ENCODE measurements around the gene PBX4. TPM values are rescaled to one million over a fixed set of nuclear protein-coding genes. Genes with fewer than 3 reads are reported as not detected.

The PBX4 gene
- total and polyA plus RNA-seq, 10 of the 15 experiments (the other 5 are each of a cell fraction or from before 2014, with no cell fraction given) = 0.18 to 17.3 (median 4.2) TPM

DNA sequence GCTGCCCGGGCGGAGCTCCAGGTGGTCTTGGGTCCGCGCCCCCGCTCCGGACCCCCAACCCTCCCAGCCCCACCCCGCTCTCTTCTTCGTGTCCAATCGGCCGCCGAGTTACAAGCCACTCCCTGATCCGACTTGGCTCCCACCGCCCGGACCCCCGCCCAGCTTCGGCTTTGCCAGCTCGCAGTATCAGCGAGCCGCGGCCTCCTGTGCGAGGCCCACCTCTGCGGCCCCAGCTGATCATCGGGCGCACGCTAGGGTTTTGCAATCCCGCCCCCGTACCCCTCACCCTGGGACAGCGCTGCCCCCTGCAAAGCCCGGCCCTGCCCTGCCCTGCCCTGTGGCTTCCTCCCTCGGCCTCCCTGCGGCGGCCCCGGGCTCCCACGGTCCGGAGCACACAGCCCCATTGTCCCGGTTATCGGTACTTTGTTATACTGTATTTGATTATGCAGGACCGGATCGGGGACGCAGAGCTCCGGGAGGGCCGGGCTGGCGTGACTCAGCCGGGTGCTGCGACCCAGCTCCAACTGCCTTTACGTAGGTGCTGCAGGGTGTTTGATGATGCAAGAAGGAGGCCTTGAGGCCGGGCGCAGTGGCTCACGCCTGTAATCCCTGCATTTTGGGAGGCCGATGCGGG, 10.1 kb upstream of the PBX4 start (continued):
- no peak for TF ChIP-seq EZH2 (IDR thresholded peaks at IDR 0.05; ENCODE audit: borderline replicate concordance, control insufficient read depth, low read depth, low read length)
- TF ChIP-seq IKZF1 (conservative IDR thresholded peaks at IDR 0.05) = no peak
- TF ChIP-seq CHD2 (IDR thresholded peaks at IDR 0.05; ENCODE audit: borderline replicate concordance, low read depth, low read length) = no peak

DNA sequence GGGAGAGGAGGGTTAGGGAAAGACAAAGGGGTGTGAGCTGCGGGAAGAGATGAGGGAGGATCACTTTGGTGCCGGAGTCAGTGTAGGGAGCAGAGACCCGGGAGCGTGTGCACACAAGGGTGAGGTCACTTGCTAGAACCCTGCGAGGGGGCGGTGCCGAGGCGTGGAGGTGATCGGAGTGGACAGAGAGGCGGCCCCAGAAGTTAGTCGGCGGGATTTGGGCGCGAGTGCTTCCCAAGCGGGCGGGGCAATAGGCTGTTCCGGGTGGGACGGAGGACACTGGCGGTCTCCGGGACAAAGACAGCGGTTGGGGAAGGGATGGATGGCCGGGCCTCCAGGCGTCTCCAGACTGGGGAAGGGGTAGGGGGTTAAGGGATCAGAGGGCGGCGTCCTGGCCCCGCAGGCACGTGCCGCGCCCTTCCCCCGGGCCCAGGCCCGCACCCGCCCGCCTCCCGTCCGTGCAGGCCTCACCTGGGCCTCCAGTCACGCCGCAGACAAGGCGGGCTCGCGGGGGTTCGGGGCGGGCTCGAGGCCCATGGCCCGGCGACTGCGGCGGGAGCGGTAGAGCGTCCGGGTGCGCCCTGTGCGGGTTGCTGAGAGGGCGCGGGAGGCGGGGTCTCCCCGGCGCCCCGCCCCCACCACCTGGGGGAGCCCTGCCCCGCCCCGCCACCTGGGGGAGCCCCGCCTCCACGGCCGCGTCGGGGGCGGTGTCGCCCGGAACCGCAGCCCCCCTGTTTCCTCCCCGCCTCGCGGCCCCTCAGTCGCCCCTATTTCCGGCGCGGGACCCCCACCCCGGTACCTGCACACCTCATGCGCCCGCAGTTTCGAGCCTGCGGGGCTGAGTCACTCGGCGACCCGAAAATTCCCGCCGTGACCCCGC, 9.4 kb upstream of the PBX4 start, which contains the start of gene LPAR2:
TSS of gene LPAR2 (minus strand) at position 600 of the 880 bp plus-strand sequence. CDS start 945 bp downstream, outside the sequence.
- Histone ChIP-seq H3K27ac (ENCODE audit: control insufficient read depth, insufficient read depth) (peak within 1 kb of the TSS; percentile 58), H3K9me3 (replicated peaks; ENCODE audit: control insufficient read depth, insufficient read depth, low read length) (no peaks in the 10 kb centered on the region), H3K4me3 (peak within 1 kb of the TSS; percentile 76), H4K20me1 (ENCODE audit: control insufficient read depth, insufficient read depth) (no peaks in the 10 kb centered on the region), H3K36me3 (ENCODE audit: control insufficient read depth in 2 of 2, insufficient read depth in 2 of 2, low read length in 1 of 2) (peaks cover 0 to 12% of the 10 kb centered on the region in 2 experiments; a peak in 3 of 4 replicates), H3K27me3 (replicated peaks in 1 of 2; ENCODE audit: control insufficient read depth in 2 of 2, insufficient read depth in 2 of 2, low read length in 1 of 2) (no peaks in the 10 kb centered on the region), H3K9ac (ENCODE audit: control insufficient read depth, insufficient read depth, low read length) (peak within 1 kb of the TSS; percentile 52), H3K4me2 (ENCODE audit: control insufficient read depth, insufficient read depth) (peak within 1 kb of the TSS; percentile 82), H2AFZ (ENCODE audit: control insufficient read depth, low read depth, low read length) (peak within 1 kb of the TSS; percentile 46), H3K79me2 (ENCODE audit: control insufficient read depth, insufficient read depth, low read length) (no peaks in the 10 kb centered on the region), H3K4me1 (ENCODE audit: control insufficient read depth, insufficient read depth, low read length) (0 out of 2 replicates have a peak, but pooled peaks cover 5% of the 10 kb centered on the region)
- no peak for FAIRE-seq
- peak; percentile 86 for ATAC-seq
- no TSS peak for BruUV-seq (replicated peaks)
- WGBS (ENCODE audit: insufficient coverage, insufficient replicate concordance, low lambda C conversion rate, missing lambda C conversion rate) = 1% methylated on average over 48 of the region's 87 CpGs
- ChIA-PET RAD21 (ENCODE audit: unreplicated experiment) (interaction anchor here (0.8 to 1.9 kb wide), 3 partner anchors 11 to 96 kb away, joined by 3 to 5 read pairs (median 4); no protein-coding TSS in a partner anchor), SMC1A (ENCODE audit: uncharacterized antibody, unreplicated experiment) (interaction anchor here (0.8 to 1.3 kb wide), 5 partner anchors 31 to 96 kb away, joined by 3 to 5 read pairs (median 4); no protein-coding TSS in a partner anchor), CTCF (interaction anchor here (0.6 to 1.3 kb wide), 4 partner anchors 15 to 259 kb away, joined by 3 to 4 read pairs (median 3); no protein-coding TSS in a partner anchor), POLR2A (interaction anchor here (0.6 to 3.0 kb wide), 7 partner anchors 15 to 68 kb away, joined by 3 to 10 read pairs (median 5); no protein-coding TSS in a partner anchor)
- intact Hi-C loops (cut with micrococcal nuclease; ENCODE audit: unreplicated experiment) (no loop called here), in situ Hi-C loops (cut with MboI) (no loop called here)
- no peak for DNase-seq (ENCODE audit: low read depth, low spot score)
- TF ChIP-seq MTA3 (IDR thresholded peaks at IDR 0.05; ENCODE audit: borderline replicate concordance, low read length) (0 out of 2 replicates have a peak, but pooled peaks have one; percentile 46), MTA2 (IDR thresholded peaks at IDR 0.05; ENCODE audit: low read depth) (no peak), RFX5 (IDR thresholded peaks at IDR 0.05; ENCODE audit: low read depth, low read length) (no peak), CHD2 (IDR thresholded peaks at IDR 0.05; ENCODE audit: borderline replicate concordance, low read depth, low read length) (0 out of 2 replicates have a peak, but pooled peaks have one; percentile 33), RAD21 (IDR thresholded peaks at IDR 0.05; ENCODE audit: insufficient read depth, low read depth, low read length) (no peak), MEF2A (IDR thresholded peaks at IDR 0.05; ENCODE audit: insufficient read depth, low read depth, low read length) (no peak), TCF3 (IDR thresholded peaks at IDR 0.05; ENCODE audit: borderline replicate concordance, insufficient read depth, low read depth, low read length) (no peak; the same call in none of the 2 replicates), EED (IDR thresholded peaks at IDR 0.05; ENCODE audit: low read depth) (no peak), ETV6 (conservative IDR thresholded peaks at IDR 0.05 in 1 of 2, IDR thresholded peaks at IDR 0.05 in 1 of 2; ENCODE audit: borderline replicate concordance in 1 of 2, low read depth in 1 of 2) (no peak), MYB (IDR thresholded peaks at IDR 0.05; ENCODE audit: borderline replicate concordance, low read depth, low read length) (no peak), HDAC6 (IDR thresholded peaks at IDR 0.05; ENCODE audit: unreplicated experiment) (no peak), RCOR1 (conservative IDR thresholded peaks at IDR 0.05; ENCODE audit: low read depth, low read length) (no peak), YBX1 (IDR thresholded peaks at IDR 0.05) (no peak), JUND (IDR thresholded peaks at IDR 0.05; ENCODE audit: low read depth, low read length) (no peak), NR2C1 (IDR thresholded peaks at IDR 0.05) (no peak), SP1 (IDR thresholded peaks at IDR 0.05; ENCODE audit: low read depth, low read length) (no peak), HDAC2 (IDR thresholded peaks at IDR 0.05) (no peak)
- TF ChIP-seq, protein P1, sequence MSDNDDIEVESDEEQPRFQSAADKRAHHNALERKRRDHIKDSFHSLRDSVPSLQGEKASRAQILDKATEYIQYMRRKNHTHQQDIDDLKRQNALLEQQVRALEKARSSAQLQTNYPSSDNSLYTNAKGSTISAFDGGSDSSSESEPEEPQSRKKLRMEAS (IDR thresholded peaks at IDR 0.05; ENCODE audit: low read depth, low read length) = peak; percentile 30; the same call in 1 of the 2 replicates
- TF ChIP-seq, protein P2, sequence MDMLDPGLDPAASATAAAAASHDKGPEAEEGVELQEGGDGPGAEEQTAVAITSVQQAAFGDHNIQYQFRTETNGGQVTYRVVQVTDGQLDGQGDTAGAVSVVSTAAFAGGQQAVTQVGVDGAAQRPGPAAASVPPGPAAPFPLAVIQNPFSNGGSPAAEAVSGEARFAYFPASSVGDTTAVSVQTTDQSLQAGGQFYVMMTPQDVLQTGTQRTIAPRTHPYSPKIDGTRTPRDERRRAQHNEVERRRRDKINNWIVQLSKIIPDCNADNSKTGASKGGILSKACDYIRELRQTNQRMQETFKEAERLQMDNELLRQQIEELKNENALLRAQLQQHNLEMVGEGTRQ (IDR thresholded peaks at IDR 0.05; ENCODE audit: borderline replicate concordance, low read depth, low read length) = no peak
